Ishikawa (cell line): ENCODE data around the gene B3GLCT.
A peak's percentile ranks its signal among the peaks of the same experiment; 100 is the strongest.

ENCODE experiments used
- CEBPB ChIP-seq: IDR thresholded peaks from 2 replicates; pipeline ENCODE4 v1.6.1; 2012
- CREB1 ChIP-seq: IDR thresholded peaks from 2 replicates; pipeline ENCODE4 v1.6.1; 2012; ENCODE audit warnings: low read depth
- EGR1 ChIP-seq: IDR thresholded peaks from 2 replicates; pipeline ENCODE4 v1.6.1; 2012
- EP300 ChIP-seq: IDR thresholded peaks from 2 replicates; pipeline ENCODE4 v1.6.1; 2012; ENCODE audit warnings: borderline replicate concordance
- FOXM1 ChIP-seq: IDR thresholded peaks from 2 replicates; pipeline ENCODE4 v1.6.1; 2012; ENCODE audit warnings: low read depth, borderline replicate concordance
- NFIC ChIP-seq: IDR thresholded peaks from 2 replicates; pipeline ENCODE4 v1.6.1; 2012
- RAD21 ChIP-seq: IDR thresholded peaks from 2 replicates; pipeline ENCODE4 v1.6.1; 2012; ENCODE audit warnings: low read depth
- TAF1 ChIP-seq: IDR thresholded peaks from 2 replicates; pipeline ENCODE4 v1.6.1; 2012; ENCODE audit warnings: low read depth, mild to moderate bottlenecking
- TCF12 ChIP-seq: IDR thresholded peaks from 2 replicates; pipeline ENCODE4 v1.6.1; 2012; ENCODE audit warnings: low read depth
- TEAD4 ChIP-seq: IDR thresholded peaks from 2 replicates; pipeline ENCODE4 v1.6.1; 2012
- YY1 ChIP-seq: IDR thresholded peaks from 2 replicates; pipeline ENCODE4 v1.6.1; 2012; ENCODE audit warnings: low read depth
- ZBTB7A ChIP-seq: IDR thresholded peaks from 2 replicates; pipeline ENCODE4 v1.6.1; 2012; ENCODE audit warnings: low read depth
- TF ChIP-seq, protein P1 (sequence below): IDR thresholded peaks from 2 replicates; pipeline ENCODE4 v1.6.1; 2012
- TF ChIP-seq, protein P2 (sequence below): IDR thresholded peaks from 2 replicates; pipeline ENCODE4 v1.6.1; 2012
- TF ChIP-seq, protein P3 (sequence below): IDR thresholded peaks from 2 replicates; pipeline ENCODE4 v1.6.1; 2012; ENCODE audit warnings: low read depth, mild to moderate bottlenecking

Gene B3GLCT

DNA sequence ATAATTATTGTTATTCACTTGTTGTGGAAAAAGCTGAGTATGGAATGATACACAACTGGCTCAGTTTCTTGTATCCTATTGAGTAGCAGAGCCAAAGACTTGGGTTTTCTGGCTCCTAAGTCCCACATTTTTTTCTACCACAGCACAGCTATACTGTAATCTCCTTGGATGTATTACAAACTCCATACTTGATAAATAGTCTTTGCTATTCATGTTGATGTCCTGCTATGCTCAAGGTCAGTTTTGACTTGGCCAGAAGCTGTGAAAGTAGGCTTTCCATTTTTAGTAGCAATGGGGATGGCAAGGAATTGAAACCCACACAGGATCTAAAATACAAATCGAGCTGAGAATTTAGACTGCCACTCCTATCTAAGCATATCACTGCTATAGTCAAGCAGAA is 79.1 kb downstream of the B3GLCT start:
- TF ChIP-seq, protein P1, sequence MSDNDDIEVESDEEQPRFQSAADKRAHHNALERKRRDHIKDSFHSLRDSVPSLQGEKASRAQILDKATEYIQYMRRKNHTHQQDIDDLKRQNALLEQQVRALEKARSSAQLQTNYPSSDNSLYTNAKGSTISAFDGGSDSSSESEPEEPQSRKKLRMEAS: no peak

DNA sequence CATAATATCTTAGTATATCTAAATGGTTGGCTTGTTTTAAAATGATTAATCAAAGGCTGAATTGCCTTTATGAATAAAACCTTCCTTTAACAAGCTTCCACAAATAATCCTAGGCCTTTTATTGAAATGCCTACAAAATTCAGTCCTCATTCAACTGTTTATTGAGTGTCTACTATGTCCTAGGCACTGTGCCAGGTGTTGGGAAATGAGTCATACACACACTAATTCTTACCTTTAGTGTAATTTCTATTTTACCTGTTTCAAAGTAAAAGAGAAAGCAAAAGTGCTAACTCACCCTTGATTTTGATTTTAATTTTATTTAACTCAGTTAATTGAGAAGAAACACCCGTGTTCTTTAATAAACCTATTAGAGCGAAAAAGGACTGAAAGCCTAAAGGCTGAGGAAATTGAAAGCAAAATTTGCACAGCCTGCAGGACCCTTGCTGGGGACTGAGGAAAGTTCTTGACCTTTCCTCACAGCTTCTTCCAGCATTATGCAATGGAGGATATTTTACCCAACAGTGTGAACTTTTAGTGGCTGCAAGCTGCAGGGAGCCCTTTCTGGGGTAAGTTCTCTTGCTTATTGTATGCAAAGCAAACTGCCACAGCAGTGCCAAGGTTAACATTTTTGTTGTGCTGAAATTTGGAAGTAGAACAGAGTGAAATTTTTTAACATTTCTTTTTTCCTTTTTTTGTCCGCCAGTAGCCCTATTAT is 83.1 kb downstream of the B3GLCT start:
- TF ChIP-seq EP300 (no peak), CEBPB (no peak), RAD21 (no peak), CREB1 (no peak), NFIC (no peak), TAF1 (no peak), YY1 (no peak), FOXM1 (no peak), TCF12 (no peak), ZBTB7A (no peak), EGR1 (no peak), TEAD4 (no peak)
- TF ChIP-seq, protein P2, sequence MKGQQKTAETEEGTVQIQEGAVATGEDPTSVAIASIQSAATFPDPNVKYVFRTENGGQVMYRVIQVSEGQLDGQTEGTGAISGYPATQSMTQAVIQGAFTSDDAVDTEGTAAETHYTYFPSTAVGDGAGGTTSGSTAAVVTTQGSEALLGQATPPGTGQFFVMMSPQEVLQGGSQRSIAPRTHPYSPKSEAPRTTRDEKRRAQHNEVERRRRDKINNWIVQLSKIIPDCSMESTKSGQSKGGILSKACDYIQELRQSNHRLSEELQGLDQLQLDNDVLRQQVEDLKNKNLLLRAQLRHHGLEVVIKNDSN: no peak
- TF ChIP-seq, protein P1: no peak
- TF ChIP-seq, protein P3, sequence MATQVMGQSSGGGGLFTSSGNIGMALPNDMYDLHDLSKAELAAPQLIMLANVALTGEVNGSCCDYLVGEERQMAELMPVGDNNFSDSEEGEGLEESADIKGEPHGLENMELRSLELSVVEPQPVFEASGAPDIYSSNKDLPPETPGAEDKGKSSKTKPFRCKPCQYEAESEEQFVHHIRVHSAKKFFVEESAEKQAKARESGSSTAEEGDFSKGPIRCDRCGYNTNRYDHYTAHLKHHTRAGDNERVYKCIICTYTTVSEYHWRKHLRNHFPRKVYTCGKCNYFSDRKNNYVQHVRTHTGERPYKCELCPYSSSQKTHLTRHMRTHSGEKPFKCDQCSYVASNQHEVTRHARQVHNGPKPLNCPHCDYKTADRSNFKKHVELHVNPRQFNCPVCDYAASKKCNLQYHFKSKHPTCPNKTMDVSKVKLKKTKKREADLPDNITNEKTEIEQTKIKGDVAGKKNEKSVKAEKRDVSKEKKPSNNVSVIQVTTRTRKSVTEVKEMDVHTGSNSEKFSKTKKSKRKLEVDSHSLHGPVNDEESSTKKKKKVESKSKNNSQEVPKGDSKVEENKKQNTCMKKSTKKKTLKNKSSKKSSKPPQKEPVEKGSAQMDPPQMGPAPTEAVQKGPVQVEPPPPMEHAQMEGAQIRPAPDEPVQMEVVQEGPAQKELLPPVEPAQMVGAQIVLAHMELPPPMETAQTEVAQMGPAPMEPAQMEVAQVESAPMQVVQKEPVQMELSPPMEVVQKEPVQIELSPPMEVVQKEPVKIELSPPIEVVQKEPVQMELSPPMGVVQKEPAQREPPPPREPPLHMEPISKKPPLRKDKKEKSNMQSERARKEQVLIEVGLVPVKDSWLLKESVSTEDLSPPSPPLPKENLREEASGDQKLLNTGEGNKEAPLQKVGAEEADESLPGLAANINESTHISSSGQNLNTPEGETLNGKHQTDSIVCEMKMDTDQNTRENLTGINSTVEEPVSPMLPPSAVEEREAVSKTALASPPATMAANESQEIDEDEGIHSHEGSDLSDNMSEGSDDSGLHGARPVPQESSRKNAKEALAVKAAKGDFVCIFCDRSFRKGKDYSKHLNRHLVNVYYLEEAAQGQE: no peak

DNA sequence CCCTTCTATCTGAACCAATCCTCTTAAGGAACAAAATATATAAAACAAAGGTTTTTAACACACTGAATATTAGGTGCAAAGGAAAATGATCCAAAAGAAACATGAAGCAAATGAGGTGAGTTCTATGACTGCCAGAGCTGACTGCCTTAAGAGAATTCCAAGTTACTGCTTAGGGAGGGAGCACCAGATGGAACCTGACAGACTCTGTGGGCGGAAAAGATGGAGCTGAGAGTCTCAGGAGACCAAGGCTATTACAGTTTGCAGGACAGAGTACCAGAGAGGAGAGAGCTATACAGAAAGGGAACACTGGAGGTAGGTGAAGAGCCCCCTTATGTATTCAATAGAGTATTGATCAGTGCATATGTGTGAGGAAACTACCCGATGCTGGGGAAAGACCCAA is 87.2 kb downstream of the B3GLCT start:
- TF ChIP-seq CEBPB: no peak
- TF ChIP-seq NFIC: no peak
- no peak for TF ChIP-seq EP300
- no peak for TF ChIP-seq CREB1
- no peak for TF ChIP-seq ZBTB7A

DNA sequence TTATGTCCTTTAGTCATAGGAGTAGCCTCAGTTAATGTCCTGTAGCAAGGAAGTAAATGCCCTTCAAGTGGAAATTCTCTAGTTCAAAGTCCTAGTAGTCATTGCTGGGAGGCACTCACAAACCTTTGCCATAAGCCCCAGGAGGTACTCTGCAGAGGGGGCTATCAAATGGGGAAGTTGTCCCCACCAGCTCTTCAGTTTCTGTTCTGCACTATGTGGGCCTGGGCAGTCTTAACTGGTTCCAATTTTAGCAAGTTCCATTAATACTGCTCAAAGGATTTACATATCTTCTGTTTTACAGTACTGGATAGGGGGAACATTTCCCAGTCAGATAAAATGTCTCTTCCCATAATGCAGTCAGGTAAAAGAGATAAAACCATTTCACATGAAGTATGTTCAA is 101.3 kb downstream of the B3GLCT start:
- TF ChIP-seq EGR1 (no peak), TEAD4 (no peak), TAF1 (no peak), FOXM1 (no peak), CEBPB (no peak)

DNA sequence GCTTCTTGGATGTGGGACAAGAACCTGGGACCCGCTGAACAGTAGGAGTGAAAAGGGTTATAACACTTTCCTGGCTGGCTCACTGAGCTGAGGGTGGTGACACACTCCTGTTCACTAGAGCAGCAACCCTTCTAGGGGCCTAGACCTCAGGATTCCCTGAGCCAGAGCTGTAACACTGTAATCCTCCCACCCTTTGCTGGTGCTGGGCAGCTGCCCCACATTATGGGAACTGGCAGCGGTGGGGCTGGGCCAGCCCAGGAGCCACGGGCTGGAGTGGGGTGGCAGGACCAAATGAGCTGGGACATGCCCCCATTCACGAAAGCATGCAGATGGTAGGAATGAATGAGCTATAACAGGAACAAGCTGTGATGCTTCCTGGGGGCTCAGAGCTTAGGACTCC is 110.6 kb downstream of the B3GLCT start:
- no peak for TF ChIP-seq TAF1
- TF ChIP-seq, protein P3: no peak
- no peak for TF ChIP-seq NFIC
- no peak for TF ChIP-seq CREB1
- TF ChIP-seq YY1: no peak
- TF ChIP-seq CEBPB: no peak
- TF ChIP-seq, protein P1: no peak
- no peak for TF ChIP-seq EGR1
- no peak for TF ChIP-seq RAD21

DNA sequence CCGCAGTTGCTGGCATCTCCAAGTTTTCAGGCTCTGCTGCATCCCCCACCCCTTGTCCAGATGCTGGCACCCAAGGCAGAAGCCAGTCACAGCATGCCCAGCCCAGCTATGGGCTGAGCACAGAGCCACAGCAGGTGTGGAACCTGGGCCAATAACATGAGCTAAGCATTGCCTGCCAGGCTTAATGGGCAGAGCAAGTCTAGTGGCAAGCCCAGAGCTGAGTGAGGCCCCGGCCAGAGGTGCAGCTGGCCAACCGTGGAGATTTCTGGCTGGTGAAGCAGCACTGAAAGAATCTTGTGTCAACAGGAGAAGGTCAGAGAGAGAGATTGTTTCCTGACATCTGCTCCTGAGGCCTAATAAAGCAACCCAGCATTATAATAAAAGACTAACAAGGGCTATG is 111.0 kb downstream of the B3GLCT start:
- TF ChIP-seq TAF1 (no peak), CREB1 (no peak), ZBTB7A (no peak), TEAD4 (no peak), TCF12 (0 out of 2 replicates have a peak, but pooled peaks have one; percentile 30), RAD21 (no peak), YY1 (no peak), FOXM1 (no peak), EP300 (peak; percentile 19; the same call in 1 of the 2 replicates), EGR1 (no peak), CEBPB (no peak), NFIC (no peak; the same call in 1 of the 2 replicates)
- TF ChIP-seq, protein P1: no peak
- TF ChIP-seq, protein P2: no peak
- TF ChIP-seq, protein P3: no peak
